ENCODE results near the gene AHCYL2.
"Not testable (repeated sequence)": the region's sequence is repeated elsewhere in the genome, so short reads cannot be mapped to it uniquely, and the experiment has no call there.

The AHCYL2 gene

DNA sequence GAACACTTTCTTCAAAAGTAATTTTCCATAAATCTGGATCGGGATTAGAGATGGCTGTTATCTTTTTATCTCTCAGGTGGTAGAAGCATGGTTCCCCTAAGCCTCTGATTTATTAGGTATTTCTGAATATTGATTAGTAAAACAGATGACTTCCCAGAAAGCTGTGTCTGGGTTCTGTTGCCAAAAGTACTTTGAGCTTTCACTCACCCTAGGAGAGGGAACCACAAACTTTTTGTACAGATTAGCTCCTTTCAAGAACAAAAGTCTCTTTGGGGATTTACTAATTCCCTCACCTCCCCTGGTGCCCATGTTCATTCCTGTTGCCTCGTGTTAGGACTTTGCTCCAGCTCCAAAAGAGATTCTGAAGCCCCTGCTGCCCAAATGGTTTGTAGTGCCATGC, 162.7 kb downstream of the AHCYL2 start:
- no peak for FAIRE-seq

- no peak for FAIRE-seq
Measured at GRCh38 chr7:129388333-129389098, 163.7 kb downstream of the AHCYL2 start.

GRCh38 chr7:129389829-129390228, 165.0 kb downstream of the AHCYL2 start:
- no peak for FAIRE-seq

- FAIRE-seq, result no peak
Measured at GRCh38 chr7:129390314-129390713, 165.5 kb downstream of the AHCYL2 start.

GRCh38 chr7:129391546-129392171, 166.8 kb downstream of the AHCYL2 start:
- FAIRE-seq, result no peak

DNA sequence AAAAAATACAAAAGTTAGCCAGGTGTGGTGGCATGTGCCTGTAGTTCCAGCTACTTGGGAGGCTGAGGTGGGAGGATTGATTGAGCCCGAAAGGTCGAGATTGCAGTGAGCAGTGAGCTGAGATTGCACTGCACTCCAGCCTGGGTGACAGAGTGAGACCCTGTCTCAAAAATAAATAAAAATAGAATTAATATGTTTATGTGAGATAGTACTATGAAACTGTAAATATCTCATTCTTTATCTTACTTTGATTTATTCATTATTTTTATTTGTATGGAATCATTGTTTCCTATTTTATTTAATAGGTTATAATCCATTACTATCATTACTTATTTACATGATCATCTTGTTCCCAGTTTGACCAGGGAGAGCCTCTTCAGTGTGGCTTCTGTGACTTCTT, 168.4 kb downstream of the AHCYL2 start:
- FAIRE-seq, result no peak

DNA sequence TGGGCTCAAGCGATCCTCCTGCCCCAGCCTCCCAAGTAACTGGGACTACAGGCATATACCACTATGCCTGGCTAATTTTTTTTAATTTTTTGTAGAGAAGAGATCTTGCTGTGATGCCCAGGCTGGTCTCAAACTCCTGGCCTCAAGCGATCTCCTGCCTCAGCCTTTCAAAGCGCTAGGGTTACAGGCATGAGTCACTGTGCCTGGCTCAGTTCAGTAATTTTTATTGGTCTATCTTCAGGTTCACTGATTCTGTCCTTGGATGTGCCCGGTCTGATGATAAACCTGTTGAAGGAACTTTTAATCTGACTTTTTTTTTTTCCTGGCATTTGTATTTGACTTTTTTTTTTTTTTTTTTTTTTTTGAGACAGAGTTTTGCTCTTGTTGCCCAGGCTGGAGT, 169.3 kb downstream of the AHCYL2 start:
- FAIRE-seq, result no peak

- no peak for FAIRE-seq
Measured at GRCh38 chr7:129394982-129395914, 170.4 kb downstream of the AHCYL2 start.

DNA sequence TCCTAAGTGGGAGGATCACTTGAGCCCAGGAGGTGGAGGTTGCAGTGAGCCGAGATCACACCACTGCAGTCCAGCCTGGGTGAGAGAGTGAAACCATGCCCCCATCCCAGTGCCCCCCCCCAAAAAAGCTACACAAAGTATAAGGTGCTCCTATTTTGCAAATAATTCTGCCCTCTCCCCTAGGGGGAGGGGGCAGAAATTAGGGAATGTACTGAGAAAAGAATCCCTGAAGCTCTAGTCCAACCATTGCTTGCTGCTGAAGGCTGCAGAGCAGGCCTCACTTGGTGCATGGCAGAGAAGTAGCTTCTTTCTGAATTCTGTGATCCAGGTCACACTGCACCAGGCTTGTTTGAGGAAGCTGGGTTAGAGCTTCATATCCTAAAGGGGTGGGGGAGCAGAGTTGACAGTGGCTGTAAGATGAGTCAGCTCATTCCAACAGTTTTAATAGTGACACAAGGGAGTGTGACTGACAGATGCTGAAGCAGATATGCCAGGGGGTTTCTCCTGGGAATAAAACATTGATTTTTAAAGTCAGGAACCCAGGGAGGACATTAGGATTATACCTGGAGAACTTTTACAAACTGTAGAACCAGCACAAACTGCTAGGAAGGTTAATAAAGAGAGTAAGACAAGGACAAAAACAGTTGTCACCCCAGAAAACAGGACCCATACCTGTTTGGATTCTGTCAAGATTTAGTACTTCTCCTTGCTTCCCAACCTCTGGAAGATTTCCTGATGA, 176.6 kb downstream of the AHCYL2 start:
- FAIRE-seq, result no peak

- FAIRE-seq, result no peak
Measured at GRCh38 chr7:129401967-129402860, 177.4 kb downstream of the AHCYL2 start.

DNA sequence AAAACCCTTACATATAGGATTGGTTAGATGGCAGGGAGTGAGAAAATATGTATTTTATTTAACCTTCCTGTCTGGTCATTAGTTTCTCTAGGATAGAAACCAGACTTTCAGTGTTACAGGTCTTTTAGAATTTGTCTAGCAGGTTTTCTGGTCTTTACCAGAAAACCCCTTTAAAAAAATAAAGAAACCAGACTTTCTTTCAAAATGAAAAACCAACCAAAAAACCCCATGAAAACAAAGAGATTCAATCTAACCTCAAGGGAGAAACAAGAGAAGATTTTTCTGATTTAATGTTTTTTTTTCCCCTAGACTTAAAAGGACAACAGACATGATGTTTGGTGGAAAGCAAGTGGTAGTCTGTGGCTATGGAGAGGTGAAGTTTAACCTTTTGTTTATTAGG, 180.7 kb downstream of the AHCYL2 start:
- no peak for FAIRE-seq

GRCh38 chr7:129410238-129410637, 185.4 kb downstream of the AHCYL2 start:
- FAIRE-seq, result not testable (repeated sequence)

GRCh38 chr7:129412501-129412900, 187.7 kb downstream of the AHCYL2 start:
- FAIRE-seq, result no peak

GRCh38 chr7:129417073-129417472, 192.2 kb downstream of the AHCYL2 start:
- no peak for FAIRE-seq

DNA sequence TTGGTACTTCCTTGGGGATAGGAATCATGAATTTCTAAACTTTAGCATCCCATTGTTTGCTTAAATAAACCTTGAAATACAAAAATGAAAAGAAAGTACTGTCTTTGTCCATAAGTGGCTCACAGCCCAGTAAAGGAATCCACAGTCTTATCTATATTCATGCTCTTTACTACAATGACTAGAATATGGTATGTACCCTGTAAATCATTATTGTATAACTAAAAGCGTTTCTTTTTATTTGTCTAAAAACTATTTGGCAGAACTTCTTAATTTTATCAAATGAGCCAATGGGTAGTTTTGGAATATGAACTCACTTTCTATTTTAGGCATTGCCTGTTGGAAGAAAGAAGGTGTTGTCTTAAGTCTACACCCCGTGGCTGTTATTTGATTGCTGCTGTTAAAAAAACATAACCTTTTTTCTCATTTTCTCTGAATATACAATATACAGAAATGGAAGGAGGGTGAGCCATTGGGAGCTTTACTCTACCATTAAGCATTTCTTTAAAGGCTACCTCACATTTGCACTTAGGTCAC, 197.0 kb downstream of the AHCYL2 start:
- no peak for FAIRE-seq

- no peak for FAIRE-seq
Measured at GRCh38 chr7:129422727-129423126, 197.9 kb downstream of the AHCYL2 start.

GRCh38 chr7:129423700-129424410, 199.0 kb downstream of the AHCYL2 start:
- no peak for FAIRE-seq

DNA sequence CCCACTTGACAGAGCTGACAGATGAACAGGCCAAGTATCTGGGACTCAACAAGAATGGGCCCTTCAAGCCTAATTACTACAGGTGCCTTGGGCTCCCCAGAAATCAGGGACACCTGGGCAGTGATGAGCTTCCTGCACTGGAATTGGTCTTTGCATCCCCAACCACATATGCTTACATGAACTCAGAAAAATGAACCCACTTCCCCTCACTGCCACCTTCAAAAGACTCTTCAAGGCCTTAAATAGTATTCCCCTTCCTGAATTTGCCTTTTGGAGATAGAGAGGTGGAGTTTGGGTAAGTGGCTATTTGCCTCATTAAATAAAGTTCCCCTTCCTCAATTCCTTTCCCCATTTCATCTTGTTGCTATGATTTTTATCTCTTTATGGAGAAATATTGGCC, 201.7 kb downstream of the AHCYL2 start:
- FAIRE-seq, result no peak

DNA sequence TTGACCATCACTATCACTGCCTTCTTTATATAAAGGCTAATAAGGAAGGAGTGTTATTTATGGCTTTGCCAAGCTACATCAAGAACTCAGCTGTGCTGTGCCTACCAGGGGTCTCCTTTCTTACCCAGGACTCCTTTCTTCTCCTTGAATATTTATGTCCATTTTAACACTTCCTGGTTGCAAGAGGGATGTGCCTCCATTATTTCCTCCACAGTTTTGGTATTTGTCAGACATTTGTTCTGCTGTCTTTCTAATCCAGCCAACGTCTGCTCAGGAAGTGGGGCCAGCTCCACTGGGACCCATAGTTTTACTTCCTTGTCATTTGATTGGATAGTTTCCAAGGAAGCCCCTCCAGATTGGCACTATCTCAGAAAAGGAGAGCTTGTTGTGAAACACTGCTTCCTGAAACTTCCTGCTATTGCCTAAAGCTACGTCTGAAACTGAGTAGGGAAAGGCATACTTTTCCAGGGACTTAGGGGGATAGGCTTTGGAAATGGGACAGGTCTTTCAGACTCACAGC, 202.8 kb downstream of the AHCYL2 start:
- FAIRE-seq, result no peak

DNA sequence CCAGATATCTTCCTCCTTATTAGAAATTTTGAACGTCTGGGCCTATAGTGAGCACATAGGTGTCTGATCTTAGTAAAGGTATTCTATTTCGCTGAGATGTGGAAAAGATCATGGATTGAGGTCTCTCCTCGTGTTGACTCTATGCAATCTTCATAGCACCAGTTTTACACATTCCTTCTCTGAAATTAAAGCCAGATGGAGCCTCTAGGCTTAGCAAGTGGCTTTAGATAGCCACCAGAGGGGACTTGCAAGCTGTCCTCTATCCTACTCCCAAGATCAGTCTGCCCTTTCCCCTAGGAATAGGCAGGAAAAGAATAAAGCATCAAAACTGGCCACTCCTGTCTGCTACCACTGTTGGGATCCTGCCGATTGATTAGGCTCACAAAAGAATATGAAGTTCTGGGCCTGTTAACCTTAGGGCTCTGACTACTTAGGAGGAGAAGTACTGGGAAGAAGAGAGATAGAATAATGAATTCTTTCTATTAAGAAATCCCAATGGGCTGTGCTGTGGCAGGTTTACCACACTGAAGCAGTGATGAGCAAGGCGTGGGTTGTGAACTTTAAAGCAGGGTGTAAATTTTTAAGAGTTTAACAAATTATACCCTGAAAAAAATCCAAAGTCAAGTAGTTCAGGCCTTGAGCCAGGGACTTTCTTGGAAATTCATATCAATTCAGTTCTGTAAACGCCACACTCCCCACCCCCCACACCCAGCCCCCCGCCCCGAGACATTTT, 207.2 kb downstream of the AHCYL2 start:
- no peak for FAIRE-seq

Measured in colon (tissue), 2 donors.